Activated naive CD8-positive, alpha-beta T cell treated with anti-CD3 and anti-CD28 coated beads, Interleukin-2, amount 10 ng/mL, durations not matched to agents 7 days and 5 days (primary cell): ENCODE measurements around the gene C2orf76. TPM values are rescaled to one million over a fixed set of nuclear protein-coding genes. Genes with fewer than 3 reads are reported as not detected.
"Not testable (repeated sequence)": the region's sequence is repeated elsewhere in the genome, so short reads cannot be mapped to it uniquely, and the experiment has no call there.

Source experiments
- ATAC-seq: fragments of 150-1000 bp; cut with Tn5 transposase; one replicate; pipeline ENCODE4 v1.10.0; 2021; ENCODE audit warnings: low read depth, moderate library complexity
- POLR2A ChIA-PET: fragments of 350-600 bp; sonication (Branson Sonifier 250); formaldehyde crosslinking; loops from one replicate; lab custom pipeline; 2021; ENCODE audit warnings: antibody characterized with exemption; lab: Charles Lee
- DNase-seq: peaks from one replicate; pipeline ENCODE4 v3.0.0; 2021
- H3K27ac Mint-ChIP-seq: one replicate; pipeline ENCODE4 v1.8.0; 2022; ENCODE audit warnings: mild to moderate bottlenecking, mixed read lengths
- H3K27me3 Mint-ChIP-seq: one replicate; pipeline ENCODE4 v1.8.0; 2022; ENCODE audit warnings: mild to moderate bottlenecking, moderate library complexity, mixed read lengths
- H3K36me3 Mint-ChIP-seq: one replicate; pipeline ENCODE4 v1.8.0; 2021; ENCODE audit warnings: mild to moderate bottlenecking, mixed read lengths
- H3K4me1 Mint-ChIP-seq: one replicate; pipeline ENCODE4 v1.8.0; 2021; ENCODE audit warnings: mixed read lengths
- H3K4me3 Mint-ChIP-seq: one replicate; pipeline ENCODE4 v1.8.0; 2022; ENCODE audit warnings: mild to moderate bottlenecking, moderate library complexity, mixed read lengths
- H3K9me3 Mint-ChIP-seq: one replicate; pipeline ENCODE4 v1.8.0; 2021; ENCODE audit warnings: mixed read lengths
- total RNA-seq, 2 experiments: library from RNA; stranded (reverse); gene quantifications; one replicate each; pipeline ENCODE4 v1.2.3, GENCODE V29; 2021

The C2orf76 gene
- total RNA-seq, 2 experiments from 2014 or later = 6.4 to 7.5 TPM

DNA sequence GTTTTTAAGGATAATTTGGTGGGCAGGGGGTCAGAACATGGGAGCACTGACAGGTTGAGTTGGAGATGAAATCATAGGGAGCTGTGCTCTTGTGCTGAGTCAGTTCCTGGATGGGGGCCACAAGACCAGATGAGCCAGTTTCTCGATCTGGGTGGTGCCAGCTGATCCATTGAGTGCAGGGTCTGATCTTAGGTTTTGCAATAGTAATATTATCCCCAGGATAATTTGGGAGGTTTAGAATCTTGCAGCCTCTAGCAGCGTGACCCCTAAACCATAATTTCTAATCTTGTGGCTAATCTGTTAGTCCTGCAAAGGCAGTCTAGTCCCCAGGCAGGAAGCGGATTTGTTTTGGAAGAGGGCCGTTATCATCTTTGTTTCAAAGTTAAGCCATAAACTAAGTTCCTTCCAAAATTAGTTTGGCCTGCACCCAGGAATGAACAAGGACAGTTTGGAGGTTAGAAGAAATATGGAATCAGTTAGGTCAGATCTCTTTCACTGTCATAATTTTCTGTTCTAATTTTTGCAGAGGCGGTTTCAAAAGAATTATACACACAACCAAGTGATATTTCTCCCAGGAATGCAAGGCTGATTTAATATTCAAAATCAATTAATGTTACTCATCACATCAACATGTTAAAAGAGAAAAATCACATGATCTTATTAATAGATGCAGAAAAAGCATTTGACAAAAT lies 23.1 kb upstream of the C2orf76 start:
- ATAC-seq (no peak), DNase-seq (no peak)
- H3K4me1 Mint-ChIP-seq = peaks cover 6% of the 10 kb centered on the region
- no peak overlapping the region for H3K27ac Mint-ChIP-seq
- POLR2A ChIA-PET = no interaction called here
- H3K27me3 Mint-ChIP-seq = peaks cover 20% of the 10 kb centered on the region
- no peak overlapping the region for H3K4me3 Mint-ChIP-seq
- H3K9me3 Mint-ChIP-seq = no peaks in the 10 kb centered on the region
- no peaks in the 10 kb centered on the region for H3K36me3 Mint-ChIP-seq

- POLR2A ChIA-PET = no interaction called here
- ATAC-seq = no peak
- no peak overlapping the region for H3K4me3 Mint-ChIP-seq
These were observed 20.9 kb upstream of the C2orf76 start for GRCh38 chr2:119387381-119388129.

GRCh38 chr2:119385466-119385865 lies 18.8 kb upstream of the C2orf76 start:
- no peaks in the 10 kb centered on the region for H3K36me3 Mint-ChIP-seq
- POLR2A ChIA-PET = interaction anchor here (1.5 kb wide), 1 partner anchor 18 kb away, joined by 6 read pairs; the partner anchor contains the start of genes C2orf76 and DBI
- DNase-seq (no peak), ATAC-seq (no peak)
- H3K27me3 Mint-ChIP-seq = peaks cover 26% of the 10 kb centered on the region
- peaks cover 6% of the 10 kb centered on the region for H3K4me1 Mint-ChIP-seq
- H3K4me3 Mint-ChIP-seq = no peak overlapping the region
- H3K27ac Mint-ChIP-seq = no peak overlapping the region
- H3K9me3 Mint-ChIP-seq = no peaks in the 10 kb centered on the region

More at GRCh38 chr2:119387381-119388129, 20.9 kb upstream of the C2orf76 start:
- Mint-ChIP-seq H3K27ac (no peak overlapping the region), H3K27me3 (peaks cover 25% of the 10 kb centered on the region), H3K9me3 (no peaks in the 10 kb centered on the region), H3K4me1 (peaks cover 6% of the 10 kb centered on the region), H3K36me3 (no peaks in the 10 kb centered on the region)
- DNase-seq = no peak

GRCh38 chr2:119384971-119385370 lies 18.3 kb upstream of the C2orf76 start:
- peaks cover 31% of the 10 kb centered on the region for H3K27me3 Mint-ChIP-seq
- ATAC-seq (no peak), DNase-seq (no peak)

GRCh38 chr2:119383410-119384140 lies 16.9 kb upstream of the C2orf76 start:
- Mint-ChIP-seq H3K4me3 (no peak overlapping the region), H3K4me1 (peaks cover 6% of the 10 kb centered on the region), H3K27ac (no peak overlapping the region), H3K36me3 (no peaks in the 10 kb centered on the region), H3K9me3 (no peaks in the 10 kb centered on the region), H3K27me3 (peaks cover 30% of the 10 kb centered on the region)
- ATAC-seq (no peak), DNase-seq (no peak)
- POLR2A ChIA-PET = no interaction called here

More at GRCh38 chr2:119384971-119385370, 18.3 kb upstream of the C2orf76 start:
- no peaks in the 10 kb centered on the region for H3K9me3 Mint-ChIP-seq
- POLR2A ChIA-PET = interaction anchor here (1.5 kb wide), 1 partner anchor 18 kb away, joined by 6 read pairs; the partner anchor contains the start of genes C2orf76 and DBI
- no peak overlapping the region for H3K27ac Mint-ChIP-seq
- no peaks in the 10 kb centered on the region for H3K36me3 Mint-ChIP-seq
- H3K4me1 Mint-ChIP-seq = peaks cover 6% of the 10 kb centered on the region
- H3K4me3 Mint-ChIP-seq = no peak overlapping the region

- ATAC-seq (no peak), DNase-seq (no peak)
- peaks cover 12% of the 10 kb centered on the region for H3K36me3 Mint-ChIP-seq
- POLR2A ChIA-PET = interaction anchor here (1.5 kb wide), 1 partner anchor 12 kb away, joined by 8 read pairs; the partner anchor contains the start of genes C2orf76 and DBI
- no peak overlapping the region for H3K4me3 Mint-ChIP-seq
- H3K4me1 Mint-ChIP-seq = no peaks in the 10 kb centered on the region
- H3K9me3 Mint-ChIP-seq = no peaks in the 10 kb centered on the region
- H3K27me3 Mint-ChIP-seq = peaks cover 22% of the 10 kb centered on the region
- no peak overlapping the region for H3K27ac Mint-ChIP-seq
These were observed 11.9 kb upstream of the C2orf76 start for GRCh38 chr2:119378566-119378965.

DNA sequence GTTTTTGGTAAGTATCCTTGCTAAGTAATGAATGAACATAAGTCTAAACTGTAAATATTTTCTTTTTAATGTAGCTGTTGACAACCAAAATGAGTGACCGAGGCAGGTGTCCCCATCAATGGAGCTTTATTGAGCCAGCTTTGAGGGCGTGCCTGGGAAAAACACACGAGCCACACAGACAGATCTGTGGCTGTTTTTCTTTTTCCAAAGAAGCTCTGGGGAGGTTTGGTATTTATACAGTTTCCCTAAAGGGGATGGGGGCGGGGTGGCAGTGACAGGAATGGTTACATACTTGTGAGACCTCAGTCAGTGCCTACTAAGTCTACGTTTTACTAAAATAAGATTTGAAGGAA lies 11.3 kb upstream of the C2orf76 start:
- H3K9me3 Mint-ChIP-seq = no peaks in the 10 kb centered on the region
- H3K27me3 Mint-ChIP-seq = peaks cover 20% of the 10 kb centered on the region
- DNase-seq (no peak), ATAC-seq (no peak)
- no peaks in the 10 kb centered on the region for H3K4me1 Mint-ChIP-seq
- H3K36me3 Mint-ChIP-seq = peaks cover 18% of the 10 kb centered on the region
- no peak overlapping the region for H3K4me3 Mint-ChIP-seq
- no peak overlapping the region for H3K27ac Mint-ChIP-seq
- POLR2A ChIA-PET = interaction anchor here (1.5 kb wide), 1 partner anchor 11 kb away, joined by 8 read pairs; the partner anchor contains the start of genes C2orf76 and DBI

GRCh38 chr2:119377294-119377992 lies 10.8 kb upstream of the C2orf76 start:
- ATAC-seq (no peak), DNase-seq (no peak)
- Mint-ChIP-seq H3K36me3 (peaks cover 23% of the 10 kb centered on the region), H3K27ac (no peak overlapping the region), H3K4me3 (no peak overlapping the region), H3K27me3 (peaks cover 20% of the 10 kb centered on the region), H3K9me3 (no peaks in the 10 kb centered on the region), H3K4me1 (no peaks in the 10 kb centered on the region)
- POLR2A ChIA-PET = interaction anchor here (1.5 kb wide), 1 partner anchor 11 kb away, joined by 8 read pairs; the partner anchor contains the start of genes C2orf76 and DBI

DNA sequence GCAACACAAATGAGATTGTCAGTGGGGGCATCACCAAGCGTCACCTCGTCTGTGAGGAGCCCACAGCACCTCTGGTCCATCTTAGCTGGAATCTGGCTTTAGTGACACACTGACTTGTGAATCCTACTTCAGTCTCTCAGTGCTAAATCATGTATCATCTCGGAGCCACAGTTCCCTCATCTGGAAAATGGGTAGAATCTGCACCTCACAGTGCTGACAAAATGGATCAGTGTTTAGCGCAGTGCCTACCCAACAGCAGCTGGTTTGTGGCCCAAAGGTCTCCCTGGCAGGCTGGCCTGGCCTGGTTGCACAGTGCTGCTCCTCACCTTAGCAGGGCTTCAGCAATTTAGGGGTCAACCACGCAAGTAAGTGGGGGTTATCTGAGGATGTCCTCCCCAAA lies 10.2 kb upstream of the C2orf76 start:
- ATAC-seq (no peak), DNase-seq (no peak)
- Mint-ChIP-seq H3K27ac (no peak overlapping the region), H3K36me3 (peaks cover 29% of the 10 kb centered on the region), H3K4me1 (peaks cover 3% of the 10 kb centered on the region), H3K4me3 (no peak overlapping the region), H3K9me3 (no peaks in the 10 kb centered on the region), H3K27me3 (peaks cover 20% of the 10 kb centered on the region)
- POLR2A ChIA-PET = no interaction called here

- DNase-seq, ATAC-seq, H3K9me3 Mint-ChIP-seq, H3K4me1 Mint-ChIP-seq, POLR2A ChIA-PET, H3K4me3 Mint-ChIP-seq, H3K27ac Mint-ChIP-seq: not testable (repeated sequence)
- Mint-ChIP-seq H3K36me3 (peaks cover 31% of the 10 kb centered on the region), H3K27me3 (peaks cover 18% of the 10 kb centered on the region)
These were observed 9.8 kb upstream of the C2orf76 start for GRCh38 chr2:119376406-119376805.

GRCh38 chr2:119373907-119374745 lies 7.5 kb upstream of the C2orf76 start:
- not testable (repeated sequence) for ATAC-seq

More at GRCh38 chr2:119373907-119374745, 7.5 kb upstream of the C2orf76 start:
- DNase-seq, POLR2A ChIA-PET, H3K9me3 Mint-ChIP-seq, H3K27ac Mint-ChIP-seq, H3K4me3 Mint-ChIP-seq, H3K27me3 Mint-ChIP-seq, H3K4me1 Mint-ChIP-seq: not testable (repeated sequence)
- H3K36me3 Mint-ChIP-seq = peaks cover 44% of the 10 kb centered on the region
